ENCODE results near the gene S100A7A. TPM values are rescaled to one million over a fixed set of nuclear protein-coding genes. Genes with fewer than 3 reads are reported as not detected.

The S100A7A gene
- polyA plus RNA-seq, 3 donors from 2014 or later: not detected

GRCh38 chr1:153389401-153389800 is 26.9 kb upstream of the S100A7A start:
- Mint-ChIP-seq H3K4me3 (no peak overlapping the region), H3K36me3 (no peaks in the 10 kb centered on the region), H3K4me1 (no peaks in the 10 kb centered on the region), H3K27me3 (ENCODE audit: low read depth in 3 of 3) (peaks cover 0 to 10% (median 4%) of the 10 kb centered on the region in 3 donors), H3K9me3 (no peaks in the 10 kb centered on the region), H3K27ac (no peak overlapping the region)
- DNase-seq: no peak

DNA sequence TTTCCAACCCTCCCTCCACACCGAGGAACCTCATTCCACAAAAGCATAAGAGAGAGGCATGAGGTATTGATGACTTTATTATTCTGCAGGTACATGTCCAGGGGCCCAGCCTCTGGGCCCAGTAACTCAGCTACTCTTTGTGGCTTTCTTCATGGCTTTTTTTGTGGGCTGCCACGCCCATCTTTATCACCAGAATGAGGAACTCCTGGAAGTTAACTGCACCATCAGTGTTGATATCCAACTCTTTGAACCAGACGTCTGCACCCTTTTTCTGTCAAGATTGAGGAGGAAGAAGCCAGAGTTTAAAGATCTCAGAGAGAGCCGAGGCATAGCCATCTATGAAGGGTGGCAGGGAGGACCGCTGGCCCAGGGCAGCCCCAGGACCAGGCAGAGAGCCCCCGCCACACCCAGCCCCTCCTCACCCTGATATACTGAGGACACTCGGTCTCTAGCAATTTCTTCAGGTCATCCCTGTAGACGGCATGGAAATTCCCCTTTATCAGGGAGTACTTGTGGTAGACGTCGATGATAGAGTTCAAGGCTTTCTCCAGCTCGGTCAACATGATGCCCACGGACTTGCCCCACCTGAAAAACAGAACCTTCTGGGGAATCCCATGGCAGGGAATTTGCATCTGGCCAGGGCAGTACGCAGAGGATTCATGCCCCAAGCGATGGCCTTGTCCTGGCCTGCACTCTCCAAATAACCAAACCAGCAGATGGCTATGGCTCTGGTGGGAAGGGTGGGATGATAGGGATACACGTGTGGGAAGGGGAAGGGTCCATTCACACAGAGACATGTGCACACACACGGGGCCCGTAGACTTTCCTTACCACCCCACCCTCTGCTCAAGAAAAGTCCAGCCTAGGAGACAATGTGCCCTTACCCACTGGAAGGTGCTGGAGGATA is 26.1 kb upstream of the S100A7A start:
- H3K27me3 Mint-ChIP-seq (ENCODE audit: low read depth in 3 of 3): peaks cover 0 to 11% (median 4%) of the 10 kb centered on the region in 3 donors
- no peaks in the 10 kb centered on the region for H3K4me1 Mint-ChIP-seq
- no peaks in the 10 kb centered on the region for H3K36me3 Mint-ChIP-seq
- no peaks in the 10 kb centered on the region for H3K9me3 Mint-ChIP-seq
- no peak overlapping the region for H3K27ac Mint-ChIP-seq
- no peak overlapping the region for H3K4me3 Mint-ChIP-seq
- DNase-seq: no peak

GRCh38 chr1:153390938-153391710 is 25.2 kb upstream of the S100A7A start, which contains the start of gene S100A8:
Gene S100A8 (minus strand): TSS chr1:153391073. CDS start chr1:153390535, 538 bp downstream.
- H3K9me3 Mint-ChIP-seq: no peaks in the 10 kb centered on the region
- no peak within 1 kb of the TSS for H3K27ac Mint-ChIP-seq
- H3K4me3 Mint-ChIP-seq: no peak within 1 kb of the TSS
- no peaks in the 10 kb centered on the region for H3K36me3 Mint-ChIP-seq
- peaks cover 2 to 11% (median 4%) of the 10 kb centered on the region in 3 donors for H3K27me3 Mint-ChIP-seq (ENCODE audit: low read depth in 3 of 3)
- no peaks in the 10 kb centered on the region for H3K4me1 Mint-ChIP-seq
- DNase-seq: no peak

GRCh38 chr1:153392258-153392657 is 24.1 kb upstream of the S100A7A start:
- H3K9me3 Mint-ChIP-seq: no peaks in the 10 kb centered on the region
- H3K27me3 Mint-ChIP-seq (ENCODE audit: low read depth in 3 of 3): peaks cover 2 to 12% (median 4%) of the 10 kb centered on the region in 3 donors
- H3K4me3 Mint-ChIP-seq: no peak overlapping the region
- no peaks in the 10 kb centered on the region for H3K4me1 Mint-ChIP-seq
- no peaks in the 10 kb centered on the region for H3K36me3 Mint-ChIP-seq
- no peak overlapping the region for H3K27ac Mint-ChIP-seq
- DNase-seq: no peak

GRCh38 chr1:153392822-153393221 is 23.5 kb upstream of the S100A7A start:
- Mint-ChIP-seq H3K27me3 (ENCODE audit: low read depth in 3 of 3) (peaks cover 2 to 13% (median 4%) of the 10 kb centered on the region in 3 donors), H3K27ac (no peak overlapping the region), H3K4me3 (no peak overlapping the region), H3K4me1 (no peaks in the 10 kb centered on the region), H3K36me3 (no peaks in the 10 kb centered on the region), H3K9me3 (no peaks in the 10 kb centered on the region)
- DNase-seq: no peak

DNA sequence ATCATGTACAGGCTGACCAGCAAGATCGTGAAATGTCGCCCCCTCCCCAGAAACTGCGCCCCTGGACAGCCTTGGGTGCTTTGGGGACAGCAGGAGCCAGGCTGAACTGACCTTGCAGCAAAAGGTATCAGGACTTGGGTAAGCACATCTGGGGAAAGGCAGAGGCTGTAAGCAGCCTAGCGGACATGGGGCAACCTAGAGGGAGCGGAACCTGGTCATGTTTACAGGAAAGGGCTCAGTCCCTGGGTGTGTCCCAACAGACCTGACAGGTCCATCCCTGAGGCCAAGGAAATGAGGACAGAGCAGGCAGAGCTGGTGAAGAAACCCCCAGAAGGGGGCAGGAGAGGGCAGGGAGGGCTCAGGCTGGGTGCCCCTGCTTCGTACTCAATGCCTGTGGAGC is 22.4 kb upstream of the S100A7A start:
- Mint-ChIP-seq H3K27ac (no peak overlapping the region), H3K36me3 (no peaks in the 10 kb centered on the region), H3K9me3 (no peaks in the 10 kb centered on the region), H3K4me1 (no peaks in the 10 kb centered on the region), H3K4me3 (no peak overlapping the region), H3K27me3 (ENCODE audit: low read depth in 3 of 3) (peaks cover 4 to 13% (median 4%) of the 10 kb centered on the region in 3 donors)
- DNase-seq: no peak

DNA sequence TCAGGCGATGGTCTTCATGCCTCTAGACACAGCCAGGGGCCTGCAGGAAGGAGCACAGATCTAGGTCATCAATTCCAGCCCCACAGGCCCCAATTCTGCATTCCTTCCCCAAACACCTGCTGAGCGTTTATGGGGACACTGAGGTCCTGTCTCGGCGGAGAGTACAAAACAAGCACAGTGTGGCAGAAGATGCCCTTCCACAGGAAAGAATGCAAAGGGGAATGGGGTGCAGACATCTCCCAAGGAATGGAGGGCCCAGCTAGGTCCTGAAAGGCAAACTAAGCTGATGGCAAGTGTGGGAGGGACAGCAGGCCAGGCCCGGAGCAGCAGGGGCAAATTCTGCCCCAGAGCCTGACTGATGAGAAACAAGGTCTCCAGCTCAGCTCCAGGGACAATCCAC is 21.9 kb upstream of the S100A7A start:
- Mint-ChIP-seq H3K27ac (no peak overlapping the region), H3K27me3 (ENCODE audit: low read depth in 3 of 3) (peaks cover 4 to 11% (median 4%) of the 10 kb centered on the region in 3 donors), H3K4me1 (no peaks in the 10 kb centered on the region), H3K36me3 (no peaks in the 10 kb centered on the region), H3K4me3 (no peak overlapping the region), H3K9me3 (no peaks in the 10 kb centered on the region)
- DNase-seq: no peak

DNA sequence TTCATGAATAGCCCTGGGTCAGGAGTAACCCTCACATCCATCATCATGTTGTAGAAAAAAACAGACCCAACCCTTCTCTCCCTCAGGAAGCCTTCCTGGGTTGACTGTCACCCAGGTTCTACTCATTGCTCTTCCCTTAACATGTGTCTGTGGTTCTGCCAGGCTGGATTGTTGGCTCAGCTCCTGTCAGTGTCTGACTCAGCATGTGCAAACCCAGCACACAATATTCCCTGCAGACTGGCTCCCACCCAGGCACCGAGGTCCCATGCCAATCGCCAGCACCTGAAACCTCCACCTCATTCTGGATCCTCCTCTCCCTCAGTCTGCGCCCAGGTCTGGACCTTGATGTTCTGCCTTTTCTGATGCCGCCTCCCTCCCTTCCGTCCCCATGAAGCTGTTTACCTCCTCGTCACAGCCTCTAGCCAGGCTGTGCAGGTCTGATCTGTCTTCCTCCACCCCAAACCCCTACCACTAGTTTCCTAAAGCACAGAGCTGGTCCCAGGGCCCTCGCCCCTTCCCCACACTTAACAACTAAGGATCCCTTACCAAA is 21.1 kb upstream of the S100A7A start:
- H3K4me3 Mint-ChIP-seq: no peak overlapping the region
- no peaks in the 10 kb centered on the region for H3K9me3 Mint-ChIP-seq
- no peaks in the 10 kb centered on the region for H3K4me1 Mint-ChIP-seq
- peaks cover 2 to 11% (median 4%) of the 10 kb centered on the region in 3 donors for H3K27me3 Mint-ChIP-seq (ENCODE audit: low read depth in 3 of 3)
- no peaks in the 10 kb centered on the region for H3K36me3 Mint-ChIP-seq
- no peak overlapping the region for H3K27ac Mint-ChIP-seq
- no peak for DNase-seq

- Mint-ChIP-seq H3K9me3 (no peaks in the 10 kb centered on the region), H3K36me3 (no peaks in the 10 kb centered on the region), H3K27me3 (ENCODE audit: low read depth in 3 of 3) (peaks cover under 1 to 11% (median 4%) of the 10 kb centered on the region in 3 donors), H3K27ac (no peak overlapping the region), H3K4me3 (no peak overlapping the region), H3K4me1 (no peaks in the 10 kb centered on the region)
- no peak for DNase-seq
Measured at GRCh38 chr1:153395776-153396175, 20.5 kb upstream of the S100A7A start.

DNA sequence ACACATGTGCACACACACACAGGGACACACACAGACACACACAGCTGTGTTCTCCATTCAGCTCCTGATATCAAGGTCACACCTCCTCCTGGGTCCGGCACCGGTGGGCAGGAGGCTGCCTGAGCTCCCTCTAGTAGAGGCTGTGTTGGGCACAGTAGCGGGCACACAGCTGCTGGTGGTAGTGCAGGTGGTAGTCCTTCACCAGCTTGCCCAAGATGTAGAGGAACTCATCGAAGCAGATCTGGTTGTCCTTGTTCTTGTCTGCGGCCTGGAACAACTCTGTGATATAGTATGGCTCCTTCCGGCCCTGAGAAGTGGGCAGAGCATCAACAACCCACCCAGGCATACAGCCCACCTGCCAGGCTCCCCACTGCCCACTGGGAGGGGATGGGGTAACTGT is 19.9 kb upstream of the S100A7A start:
- Mint-ChIP-seq H3K4me3 (no peak overlapping the region), H3K27me3 (ENCODE audit: low read depth in 3 of 3) (peaks cover 0 to 11% (median 4%) of the 10 kb centered on the region in 3 donors), H3K9me3 (no peaks in the 10 kb centered on the region), H3K36me3 (no peaks in the 10 kb centered on the region), H3K27ac (no peak overlapping the region), H3K4me1 (no peaks in the 10 kb centered on the region)
- DNase-seq: no peak

DNA sequence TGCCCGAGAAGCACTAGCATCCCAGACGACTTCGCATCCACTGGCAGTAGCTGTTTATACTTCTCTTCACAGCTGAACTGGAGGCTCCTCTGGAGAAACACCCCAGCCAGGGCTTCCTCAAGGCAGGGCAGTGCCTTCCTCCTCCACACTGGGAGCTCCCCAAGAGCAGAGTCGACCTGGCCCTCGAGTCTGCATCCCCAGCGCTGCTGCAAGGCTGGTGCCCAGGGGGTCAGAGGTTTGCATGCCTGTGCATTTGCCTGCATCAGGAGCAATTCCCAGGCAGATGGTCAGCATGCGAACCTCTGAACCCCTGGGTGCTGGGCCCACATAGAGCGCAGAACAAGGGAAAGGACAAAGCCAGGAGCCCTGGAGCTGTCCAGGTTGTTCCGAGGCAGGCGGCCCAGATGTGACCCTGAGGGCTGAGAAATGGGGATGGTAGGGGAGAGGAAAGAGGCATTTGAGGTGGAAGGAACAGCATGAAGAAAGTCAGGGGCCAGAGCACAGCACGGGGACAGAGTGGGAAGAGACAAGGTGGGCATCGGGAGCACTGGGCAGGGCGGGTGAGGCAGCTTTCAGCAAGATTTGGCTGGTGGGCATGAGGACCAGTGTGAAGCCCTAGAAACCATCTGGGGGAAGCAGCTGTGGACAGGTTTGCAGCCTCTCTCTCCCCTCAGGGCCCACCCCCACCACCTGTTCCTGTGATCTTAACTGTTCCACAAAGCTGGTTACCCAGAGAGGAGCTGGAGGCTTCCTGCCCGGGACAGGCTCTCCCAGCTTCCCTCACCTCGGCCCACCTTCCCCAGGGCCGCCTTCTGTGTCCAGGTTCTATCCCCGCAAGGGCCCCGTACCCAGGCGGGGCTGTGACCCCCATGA is 19.0 kb upstream of the S100A7A start:
- Mint-ChIP-seq H3K9me3 (no peaks in the 10 kb centered on the region), H3K4me3 (no peak overlapping the region), H3K27me3 (ENCODE audit: low read depth in 3 of 3) (peaks cover 0 to 11% (median 4%) of the 10 kb centered on the region in 3 donors), H3K36me3 (no peaks in the 10 kb centered on the region), H3K4me1 (no peaks in the 10 kb centered on the region), H3K27ac (no peak overlapping the region)
- DNase-seq: no peak

DNA sequence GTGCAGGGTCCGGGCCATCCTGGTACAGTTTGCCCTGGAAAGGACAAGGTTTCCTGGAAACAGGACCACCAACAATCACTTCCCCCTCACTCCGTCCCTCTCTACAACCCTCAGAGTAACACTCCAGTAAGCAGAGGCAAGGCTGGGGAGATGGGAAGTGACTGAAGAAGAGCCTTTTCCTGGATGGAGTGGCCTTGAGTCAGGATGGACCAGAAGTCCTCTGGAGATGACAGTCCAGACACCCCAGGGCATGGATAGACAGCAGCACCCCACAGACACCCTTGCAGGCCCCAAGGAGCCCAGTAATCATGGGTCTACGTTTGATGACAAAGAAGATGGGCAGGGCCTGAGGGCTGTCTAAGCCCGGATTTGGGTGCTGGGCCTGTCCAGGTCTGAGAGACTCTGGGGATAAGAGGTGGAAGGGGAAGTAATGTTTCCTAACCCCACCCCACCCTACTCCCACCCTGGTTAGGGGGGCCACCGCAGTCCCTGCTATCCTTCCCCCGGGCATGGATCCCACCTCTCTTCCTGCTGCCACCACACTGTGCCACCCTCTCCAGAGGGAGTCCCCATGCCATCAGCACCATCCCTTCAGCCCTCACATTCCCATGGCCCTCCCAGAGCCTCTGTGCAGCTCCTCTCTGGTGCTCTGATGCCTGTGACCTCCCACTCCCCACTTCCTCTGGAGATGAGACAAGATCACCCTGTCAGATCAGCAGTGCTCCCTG is 18.2 kb upstream of the S100A7A start:
- H3K4me3 Mint-ChIP-seq: no peak overlapping the region
- DNase-seq: no peak
- H3K27ac Mint-ChIP-seq: no peak overlapping the region
- H3K4me1 Mint-ChIP-seq: no peaks in the 10 kb centered on the region
- H3K9me3 Mint-ChIP-seq: no peaks in the 10 kb centered on the region
- no peaks in the 10 kb centered on the region for H3K36me3 Mint-ChIP-seq
- peaks cover 0 to 11% (median 4%) of the 10 kb centered on the region in 3 donors for H3K27me3 Mint-ChIP-seq (ENCODE audit: low read depth in 3 of 3)

Measured in immature natural killer cell (primary cell).